Muscle layer of colon (tissue), 2 donors: ENCODE measurements around the gene FBXO38.
"Not testable (repeated sequence)": the region's sequence is repeated elsewhere in the genome, so short reads cannot be mapped to it uniquely, and the experiment has no call there.

Source experiments
- H3K27ac ChIP-seq: one replicate; pipeline ENCODE4 v1.7.0; 2013; ENCODE audit warnings: low read depth, mild to moderate bottlenecking, low read length, moderate library complexity
- H3K27me3 ChIP-seq, 2 donors: one replicate each; pipeline ENCODE4 v1.7.0; 2013; ENCODE audit warnings: low read length in 2 of 2, mild to moderate bottlenecking in 2 of 2; ENCODE audit not compliant: insufficient read depth in 2 of 2, control insufficient read depth in 1 of 2
- H3K36me3 ChIP-seq: one replicate; pipeline ENCODE4 v1.7.0; 2013; ENCODE audit warnings: mild to moderate bottlenecking, low read length; ENCODE audit not compliant: insufficient read depth
- H3K4me1 ChIP-seq: one replicate; pipeline ENCODE4 v1.7.0; 2013; ENCODE audit warnings: mild to moderate bottlenecking, low read length; ENCODE audit not compliant: insufficient read depth
- H3K4me3 ChIP-seq, 2 donors: one replicate each; pipeline ENCODE4 v1.7.0; 2013; ENCODE audit warnings: low read length in 2 of 2, low read depth in 1 of 2, mild to moderate bottlenecking in 1 of 2, moderate library complexity in 1 of 2
- H3K9ac ChIP-seq: one replicate; pipeline ENCODE4 v1.7.0; 2013; ENCODE audit warnings: low read length
- H3K9me3 ChIP-seq: one replicate; pipeline ENCODE4 v1.7.0; 2013; ENCODE audit warnings: mild to moderate bottlenecking, low read length
- donor health status: abdominal sarcoma.
- donor health status: Adenocarcinoma of cecum.

Gene FBXO38

DNA sequence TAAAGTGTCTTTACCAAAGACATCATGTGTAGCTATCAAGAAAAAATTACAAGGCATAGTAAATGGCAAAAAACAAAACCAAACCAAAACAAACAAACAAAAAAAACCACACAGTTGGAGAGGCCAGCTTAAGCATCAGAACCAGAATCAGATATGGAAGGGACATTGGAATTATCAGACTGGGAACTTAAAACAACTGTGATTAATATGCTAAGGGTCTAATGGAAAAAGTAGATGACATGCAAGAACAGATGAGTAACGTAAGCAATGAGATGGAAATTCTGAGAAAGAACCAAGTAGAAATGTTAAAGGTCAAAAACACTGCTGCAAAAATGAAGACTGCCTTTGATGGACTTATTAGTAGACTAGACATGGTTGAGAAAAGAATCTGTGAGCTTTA is 75.9 kb downstream of the FBXO38 start:
- Histone ChIP-seq H3K27ac (no peak overlapping the region), H3K4me3 (no peak overlapping the region), H3K9me3 (no peaks in the 10 kb centered on the region), H3K4me1 (peaks cover 7% of the 10 kb centered on the region), H3K36me3 (no peaks in the 10 kb centered on the region), H3K9ac (no peak overlapping the region), H3K27me3 (no peaks in the 10 kb centered on the region)

DNA sequence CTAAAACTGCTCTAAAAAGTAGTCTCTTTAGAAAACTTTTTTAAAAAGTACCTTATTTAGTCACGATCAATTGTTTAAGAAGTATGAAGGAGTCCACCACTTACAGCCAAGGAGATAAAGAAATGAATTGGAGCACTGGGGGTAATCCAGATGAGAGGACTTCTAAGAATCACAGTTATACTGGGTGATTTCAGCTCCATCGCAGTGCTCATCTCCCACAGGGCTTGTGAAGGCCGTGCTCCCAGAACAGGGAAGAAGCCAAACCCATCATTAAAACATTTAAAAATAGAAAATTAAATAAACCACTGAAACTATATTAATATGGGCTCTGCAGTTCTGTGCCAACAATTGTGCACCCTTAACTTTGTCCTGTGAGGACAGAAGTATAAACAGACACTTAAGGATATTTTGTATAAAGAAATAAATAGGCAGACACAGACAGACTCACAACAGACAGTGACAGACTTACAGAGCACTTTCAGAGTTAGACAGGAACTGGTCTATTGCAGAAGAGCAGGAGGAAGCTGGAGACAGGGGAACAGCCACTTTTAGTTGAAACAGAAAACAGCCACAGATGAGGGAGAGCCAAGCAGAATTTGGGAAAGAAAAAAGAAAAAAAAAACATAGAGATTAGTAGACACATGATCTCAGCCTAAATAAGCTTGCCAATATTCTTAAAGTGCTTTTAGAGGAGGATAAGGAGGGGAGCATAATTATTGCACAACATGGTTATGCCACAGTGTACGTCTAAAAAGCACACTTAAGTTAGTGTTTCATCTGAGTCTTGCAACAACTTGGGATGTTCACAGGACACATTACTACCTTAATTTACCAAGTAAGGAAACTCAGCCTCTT is 81.8 kb downstream of the FBXO38 start:
- H3K27ac ChIP-seq, result no peak overlapping the region
- H3K4me3 ChIP-seq, result no peak overlapping the region
- H3K4me1 ChIP-seq, result peaks cover 22% of the 10 kb centered on the region
- H3K9ac ChIP-seq, result no peak overlapping the region
- no peaks in the 10 kb centered on the region for H3K36me3 ChIP-seq
- H3K9me3 ChIP-seq, result no peaks in the 10 kb centered on the region
- no peaks in the 10 kb centered on the region for H3K27me3 ChIP-seq

DNA sequence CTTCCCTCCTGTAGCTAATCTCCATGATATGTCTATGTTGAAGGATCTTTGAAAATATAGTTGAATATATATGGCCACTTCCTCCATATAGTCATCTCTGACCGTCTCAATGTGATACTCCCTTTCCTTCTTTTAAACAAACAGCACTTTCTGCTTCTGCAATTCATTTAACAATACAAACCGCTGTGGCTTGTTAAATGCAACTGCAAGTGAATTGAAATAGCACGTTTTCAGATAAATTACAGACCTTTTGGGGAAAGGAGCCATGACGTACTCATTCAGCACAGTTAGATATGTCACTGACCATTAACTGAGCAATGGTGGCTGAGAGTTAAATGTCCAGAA is 82.5 kb downstream of the FBXO38 start:
- peaks cover 22% of the 10 kb centered on the region for H3K4me1 ChIP-seq
- H3K27ac ChIP-seq, result no peak overlapping the region
- H3K4me3 ChIP-seq, result no peak overlapping the region
- no peak overlapping the region for H3K9ac ChIP-seq
- no peaks in the 10 kb centered on the region for H3K9me3 ChIP-seq
- H3K27me3 ChIP-seq, result no peaks in the 10 kb centered on the region
- H3K36me3 ChIP-seq, result no peaks in the 10 kb centered on the region

DNA sequence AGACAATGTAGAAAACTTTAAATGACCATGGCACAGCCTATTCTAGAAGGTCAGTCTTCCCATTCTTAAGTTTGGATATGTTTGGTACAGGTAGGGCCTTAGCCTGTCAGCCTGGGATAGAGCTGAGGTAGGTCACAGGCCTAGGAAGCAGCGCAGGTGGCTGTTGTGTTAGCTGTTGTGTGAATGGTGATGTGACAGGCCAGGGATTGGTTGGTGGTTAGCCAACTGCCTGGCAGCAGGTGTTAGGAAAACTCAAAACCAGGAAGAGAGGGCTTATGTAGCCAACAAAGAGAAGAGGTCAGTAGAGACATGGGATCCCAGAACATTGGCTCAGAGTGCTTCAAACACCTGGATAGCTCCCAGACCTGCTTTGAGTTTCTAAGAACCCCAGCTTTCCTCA is 84.2 kb downstream of the FBXO38 start:
- no peaks in the 10 kb centered on the region for H3K27me3 ChIP-seq
- H3K4me1 ChIP-seq, result peaks cover 22% of the 10 kb centered on the region
- no peak overlapping the region for H3K9ac ChIP-seq
- H3K27ac ChIP-seq, result no peak overlapping the region
- no peaks in the 10 kb centered on the region for H3K9me3 ChIP-seq
- H3K4me3 ChIP-seq, result no peak overlapping the region
- H3K36me3 ChIP-seq, result no peaks in the 10 kb centered on the region

- not testable (repeated sequence) for H3K9me3 ChIP-seq, H3K4me3 ChIP-seq, H3K27me3 ChIP-seq, H3K36me3 ChIP-seq, H3K9ac ChIP-seq, H3K27ac ChIP-seq
- peaks cover 22% of the 10 kb centered on the region for H3K4me1 ChIP-seq
These were observed 85.0 kb downstream of the FBXO38 start for GRCh38 chr5:148468746-148469145.

- no peak overlapping the region for H3K4me3 ChIP-seq
- no peak overlapping the region for H3K9ac ChIP-seq
- H3K27me3 ChIP-seq, result no peaks in the 10 kb centered on the region
- H3K4me1 ChIP-seq, result peaks cover 21% of the 10 kb centered on the region
- no peaks in the 10 kb centered on the region for H3K9me3 ChIP-seq
- no peak overlapping the region for H3K27ac ChIP-seq
- no peaks in the 10 kb centered on the region for H3K36me3 ChIP-seq
These were observed 85.8 kb downstream of the FBXO38 start for GRCh38 chr5:148469501-148469935.

DNA sequence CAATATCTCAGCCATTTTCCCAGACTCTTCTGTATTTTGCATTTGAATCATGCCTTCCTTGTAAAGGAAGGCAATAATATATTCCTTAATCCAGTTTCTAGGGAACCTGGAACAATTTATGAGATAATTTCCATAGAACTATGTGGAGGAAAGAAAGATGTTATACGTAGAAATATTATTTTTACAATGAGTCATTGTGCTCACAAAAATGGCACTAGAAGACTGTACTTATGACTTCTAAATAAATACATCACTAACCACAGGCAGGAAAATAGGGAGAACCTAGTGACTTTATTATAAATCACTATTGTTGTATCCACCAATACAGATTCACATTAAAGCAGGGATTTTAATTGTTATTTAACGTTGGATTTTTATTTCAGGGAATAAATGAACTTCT is 87.6 kb downstream of the FBXO38 start:
- H3K27ac ChIP-seq, result no peak overlapping the region
- no peak overlapping the region for H3K9ac ChIP-seq
- H3K27me3 ChIP-seq, result no peaks in the 10 kb centered on the region
- H3K36me3 ChIP-seq, result no peaks in the 10 kb centered on the region
- no peak overlapping the region for H3K4me3 ChIP-seq
- peaks cover 8% of the 10 kb centered on the region for H3K4me1 ChIP-seq
- no peaks in the 10 kb centered on the region for H3K9me3 ChIP-seq

DNA sequence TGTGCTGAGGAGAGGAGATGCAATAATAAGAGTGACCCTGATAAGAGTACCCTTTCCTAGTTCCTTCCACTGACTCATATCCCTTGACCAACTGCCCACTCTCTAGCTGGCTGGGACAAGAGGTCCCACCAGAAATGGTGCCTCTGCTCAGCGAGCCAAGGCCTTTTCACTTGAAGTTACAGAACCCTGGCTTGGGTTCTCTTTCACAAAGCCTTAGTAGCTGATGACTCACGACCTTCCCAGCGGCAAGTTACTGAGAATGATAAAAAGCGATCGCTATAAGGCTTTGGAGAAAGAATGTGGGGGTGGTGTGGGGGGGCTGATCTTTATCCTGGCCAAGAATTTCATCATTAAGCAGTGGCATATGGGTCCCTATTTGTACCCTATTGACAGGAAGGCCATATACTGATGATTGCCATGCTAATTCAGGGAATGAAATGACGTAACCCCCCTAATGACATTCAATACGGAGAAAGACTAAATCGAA is 90.3 kb downstream of the FBXO38 start:
- H3K4me1 ChIP-seq, result peaks cover 7% of the 10 kb centered on the region
- H3K27me3 ChIP-seq, result no peaks in the 10 kb centered on the region
- no peak overlapping the region for H3K9ac ChIP-seq
- H3K9me3 ChIP-seq, result no peaks in the 10 kb centered on the region
- H3K27ac ChIP-seq, result no peak overlapping the region
- no peaks in the 10 kb centered on the region for H3K36me3 ChIP-seq
- H3K4me3 ChIP-seq, result no peak overlapping the region

- H3K27ac ChIP-seq, result no peak overlapping the region
These were observed 92.5 kb downstream of the FBXO38 start for GRCh38 chr5:148476302-148476701.

GRCh38 chr5:148477429-148477828 is 93.7 kb downstream of the FBXO38 start:
- Histone ChIP-seq H3K4me1 (no peaks in the 10 kb centered on the region), H3K4me3 (no peak overlapping the region), H3K9me3 (no peaks in the 10 kb centered on the region), H3K27ac (no peak overlapping the region), H3K36me3 (no peaks in the 10 kb centered on the region), H3K9ac (no peak overlapping the region), H3K27me3 (no peaks in the 10 kb centered on the region)

More at GRCh38 chr5:148476302-148476701, 92.5 kb downstream of the FBXO38 start:
- H3K4me3 ChIP-seq, result no peak overlapping the region
- H3K27me3 ChIP-seq, result no peaks in the 10 kb centered on the region
- no peaks in the 10 kb centered on the region for H3K9me3 ChIP-seq
- H3K4me1 ChIP-seq, result no peaks in the 10 kb centered on the region
- H3K9ac ChIP-seq, result no peak overlapping the region
- no peaks in the 10 kb centered on the region for H3K36me3 ChIP-seq

DNA sequence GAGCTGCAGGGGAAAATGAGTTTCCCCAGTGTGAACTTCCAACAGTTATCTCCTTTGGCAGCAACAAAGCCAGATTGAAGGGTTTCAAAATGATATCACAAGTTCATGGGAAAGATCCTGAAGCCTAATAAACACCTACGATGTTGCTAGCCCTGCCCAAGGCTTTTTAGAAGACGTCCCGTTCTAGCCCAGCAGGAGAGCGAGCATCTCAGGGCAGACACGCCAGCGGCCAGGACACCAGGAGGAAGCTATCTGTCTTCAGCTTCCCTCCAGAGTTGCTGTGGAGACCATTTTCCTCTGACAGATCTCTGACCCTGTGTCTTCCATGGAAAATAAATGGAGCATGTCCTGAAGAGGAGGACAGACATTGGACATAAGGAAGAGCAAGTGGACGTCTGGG is 98.4 kb downstream of the FBXO38 start:
- H3K36me3 ChIP-seq, result no peaks in the 10 kb centered on the region
- H3K4me3 ChIP-seq, result no peak overlapping the region
- H3K27ac ChIP-seq, result no peak overlapping the region
- no peak overlapping the region for H3K9ac ChIP-seq
- no peaks in the 10 kb centered on the region for H3K4me1 ChIP-seq
- H3K27me3 ChIP-seq, result no peaks in the 10 kb centered on the region
- H3K9me3 ChIP-seq, result no peaks in the 10 kb centered on the region
